Activated CD8-positive, alpha-beta memory T cell treated with anti-CD3 and anti-CD28 coated beads for 1 hour (primary cell): ENCODE measurements around the gene DLL4.

Experiments used
- DNase-seq, 2 donors: peaks; one replicate each; pipeline ENCODE4 v3.0.0-alpha.2; 2020; ENCODE audit warnings: low read depth in 1 of 2; ENCODE audit errors: extremely low read depth in 1 of 2

Gene DLL4

GRCh38 chr15:40928821-40929659 is at the start of gene DLL4:
TSS of gene DLL4 (plus strand) at chr15:40929340. CDS start at chr15:40929669, 329 bp downstream.
- no peak for DNase-seq

- DNase-seq, result no peak
Measured at GRCh38 chr15:40879609-40880008, 49.5 kb upstream of the DLL4 start.

- no peak for DNase-seq
Measured at GRCh38 chr15:40881351-40881750, 47.8 kb upstream of the DLL4 start.

DNA sequence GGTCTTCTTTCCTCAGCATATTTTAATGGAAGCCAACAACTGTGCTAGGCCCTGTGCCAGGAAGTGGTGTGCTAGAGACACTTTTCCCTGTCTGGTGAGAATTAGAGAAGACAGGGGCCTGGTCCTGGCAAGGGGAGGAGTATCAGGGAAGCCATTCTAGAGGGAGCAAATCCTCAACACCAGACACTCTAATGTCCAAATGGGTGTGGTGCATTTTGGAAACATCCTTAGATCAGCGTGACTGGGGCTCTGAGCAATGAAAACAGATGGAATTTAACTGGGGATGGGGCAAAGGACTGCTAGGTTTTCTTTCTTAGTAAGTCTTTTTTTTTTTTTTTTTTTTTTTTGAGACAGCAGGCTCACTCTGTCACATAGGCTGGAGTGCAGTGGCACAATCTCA is 42.6 kb upstream of the DLL4 start:
- no peak for DNase-seq

DNA sequence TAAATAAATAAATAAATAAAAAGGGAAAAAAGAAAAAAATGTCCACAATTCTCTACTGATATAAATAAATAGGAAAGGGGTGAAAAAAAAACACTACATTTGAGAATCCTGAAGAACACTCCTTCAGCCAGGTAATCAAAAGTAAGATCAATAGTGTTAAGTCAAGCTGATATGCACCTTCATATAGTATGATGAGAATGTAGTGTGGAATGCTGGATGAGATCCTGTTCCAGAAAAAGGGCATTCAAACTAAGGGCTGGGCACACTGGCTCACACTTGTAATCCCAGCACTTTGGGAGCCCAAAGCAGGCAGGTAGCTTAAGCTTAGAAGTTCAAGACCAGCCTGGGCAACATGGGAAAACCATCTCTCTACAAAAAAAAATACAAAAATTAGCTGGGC is 40.0 kb upstream of the DLL4 start:
- no peak for DNase-seq

DNA sequence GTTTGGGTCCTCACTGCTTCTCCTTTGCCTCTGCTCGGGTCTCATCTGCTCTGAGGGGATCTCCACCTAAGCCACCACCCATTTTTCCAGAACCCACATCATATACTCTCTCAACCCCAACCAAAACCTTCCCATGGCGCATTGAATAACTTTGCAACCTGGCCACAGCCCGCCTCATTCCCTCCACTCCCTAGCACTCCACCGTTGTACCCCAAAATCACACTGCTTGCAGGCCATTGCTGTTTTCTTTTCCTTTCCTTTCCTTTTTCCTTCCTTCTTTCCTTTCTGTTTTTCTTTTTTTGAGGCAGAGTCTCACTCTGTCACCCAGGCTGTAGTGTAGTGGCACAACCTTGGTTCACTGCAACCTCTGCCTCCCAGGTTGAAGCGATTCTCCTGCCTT is 38.0 kb upstream of the DLL4 start:
- DNase-seq, result no peak

DNA sequence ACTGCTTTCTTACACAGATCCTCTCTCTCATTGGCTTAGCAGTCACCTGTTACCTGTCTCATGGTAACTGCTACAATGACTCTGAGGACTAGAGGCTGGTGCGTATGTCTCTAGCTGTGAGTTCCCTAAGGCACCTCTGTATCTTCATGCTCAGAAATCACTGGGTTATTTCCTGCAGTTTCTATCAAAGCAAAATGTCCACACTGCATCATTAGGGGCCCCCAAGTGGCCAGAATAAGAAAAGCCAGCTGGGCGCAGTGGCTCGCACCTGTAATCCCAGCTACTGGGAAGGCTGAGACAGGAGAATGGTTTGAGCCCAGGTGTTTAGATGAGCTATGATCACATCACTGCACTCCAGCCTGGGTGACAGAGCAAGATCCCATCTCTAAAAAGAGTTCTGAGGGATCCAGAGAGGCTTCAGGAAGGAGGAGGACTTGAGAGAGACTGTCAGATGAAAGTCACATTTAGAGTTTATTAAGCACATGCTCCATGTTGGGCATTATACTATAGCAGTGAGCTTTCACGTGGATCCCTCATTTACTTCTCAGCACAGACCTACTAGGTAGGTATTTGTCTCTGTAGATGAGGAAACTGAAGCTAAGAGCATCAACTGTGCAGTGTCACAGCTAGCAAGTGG is 37.2 kb upstream of the DLL4 start:
- no peak for DNase-seq

GRCh38 chr15:40892447-40893012 is 36.6 kb upstream of the DLL4 start:
- DNase-seq, result no peak

- no peak for DNase-seq
Measured at GRCh38 chr15:40893019-40893670, 36.0 kb upstream of the DLL4 start.

GRCh38 chr15:40893733-40894680 is 35.1 kb upstream of the DLL4 start, which contains the start of gene VPS18:
TSS of gene VPS18 (plus strand) at chr15:40894450. CDS start at chr15:40894769, 319 bp downstream.
- peak; percentile 93 to 97 for DNase-seq

GRCh38 chr15:40894681-40895448 is 34.3 kb upstream of the DLL4 start:
- peak in 1 of 2 donors; percentile 36 for DNase-seq

DNA sequence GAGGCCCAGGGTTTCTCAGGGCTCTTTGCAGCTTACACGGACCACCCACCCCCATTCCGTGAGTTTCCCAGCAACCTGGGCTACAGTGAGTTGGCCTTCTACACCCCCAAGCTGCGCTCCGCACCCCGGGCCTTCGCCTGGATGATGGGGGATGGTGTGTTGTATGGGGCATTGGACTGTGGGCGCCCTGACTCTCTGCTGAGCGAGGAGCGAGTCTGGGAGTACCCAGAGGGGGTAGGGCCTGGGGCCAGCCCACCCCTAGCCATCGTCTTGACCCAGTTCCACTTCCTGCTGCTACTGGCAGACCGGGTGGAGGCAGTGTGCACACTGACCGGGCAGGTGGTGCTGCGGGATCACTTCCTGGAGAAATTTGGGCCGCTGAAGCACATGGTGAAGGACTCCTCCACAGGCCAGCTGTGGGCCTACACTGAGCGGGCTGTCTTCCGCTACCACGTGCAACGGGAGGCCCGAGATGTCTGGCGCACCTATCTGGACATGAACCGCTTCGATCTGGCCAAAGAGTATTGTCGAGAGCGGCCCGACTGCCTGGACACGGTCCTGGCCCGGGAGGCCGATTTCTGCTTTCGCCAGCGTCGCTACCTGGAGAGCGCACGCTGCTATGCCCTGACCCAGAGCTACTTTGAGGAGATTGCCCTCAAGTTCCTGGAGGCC is 29.5 kb upstream of the DLL4 start:
- no peak for DNase-seq

- no peak for DNase-seq
Measured at GRCh38 chr15:40900256-40901052, 28.7 kb upstream of the DLL4 start.

DNA sequence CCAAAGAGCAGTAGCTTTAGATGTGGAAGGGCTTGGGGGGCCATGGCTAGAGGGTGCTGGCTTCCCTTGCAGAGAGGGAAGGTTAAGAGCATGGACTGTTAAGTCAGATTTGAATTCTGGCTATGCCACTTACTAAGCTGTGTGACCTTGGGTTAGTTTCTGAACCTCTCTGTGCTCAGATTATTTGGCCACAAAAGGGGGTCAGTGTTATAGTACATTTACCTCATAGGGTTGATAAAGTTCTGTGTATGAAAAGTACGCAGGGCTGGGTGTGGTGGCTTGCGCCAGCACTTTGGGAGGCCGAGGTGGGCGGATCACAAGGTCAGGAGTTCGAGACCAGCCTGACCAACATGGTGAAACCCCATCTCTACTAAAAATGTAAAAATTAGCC is 28.1 kb upstream of the DLL4 start:
- DNase-seq, result no peak

- DNase-seq, result no peak
Measured at GRCh38 chr15:40902605-40903561, 26.3 kb upstream of the DLL4 start.

DNA sequence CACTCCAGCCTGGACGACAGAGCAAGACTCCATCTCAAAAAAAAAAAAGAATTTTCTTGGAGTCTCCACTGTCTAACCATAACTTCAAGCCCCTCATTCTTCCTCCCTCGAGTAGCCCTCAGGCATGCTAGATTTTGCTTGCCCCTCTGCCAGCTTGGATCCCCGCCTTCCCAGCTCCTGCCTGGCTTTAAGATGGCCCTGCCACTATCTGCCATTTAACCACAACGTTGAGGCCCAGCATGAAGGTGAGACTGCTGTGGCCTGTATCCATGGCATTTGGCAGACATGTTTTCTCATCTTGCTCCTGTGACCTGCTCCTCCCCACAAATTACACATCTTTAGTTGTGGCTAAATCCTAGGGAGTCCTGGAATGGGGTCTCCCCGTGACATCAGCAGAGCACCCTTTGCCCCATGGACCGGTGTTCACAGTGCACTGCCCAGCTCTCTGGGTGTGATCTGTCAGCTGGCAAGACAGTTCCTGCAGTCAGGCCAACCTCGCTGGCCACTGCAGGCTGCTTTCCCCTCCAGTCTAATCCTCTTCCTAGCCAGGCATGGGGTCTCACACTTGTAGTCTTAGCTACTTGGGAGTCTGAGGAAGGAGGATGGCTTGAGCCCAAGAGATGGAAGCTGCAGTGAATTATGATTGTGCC is 24.5 kb upstream of the DLL4 start:
- DNase-seq, result no peak
